HCEC 1CT (cell line): ENCODE results near the gene GLMN.
A peak's percentile ranks its signal among the peaks of the same experiment; 100 is the strongest.

Experiments
- DNase-seq: peaks from one replicate; pipeline ENCODE4 v3.0.0-alpha.2; 2017

GLMN gene

DNA sequence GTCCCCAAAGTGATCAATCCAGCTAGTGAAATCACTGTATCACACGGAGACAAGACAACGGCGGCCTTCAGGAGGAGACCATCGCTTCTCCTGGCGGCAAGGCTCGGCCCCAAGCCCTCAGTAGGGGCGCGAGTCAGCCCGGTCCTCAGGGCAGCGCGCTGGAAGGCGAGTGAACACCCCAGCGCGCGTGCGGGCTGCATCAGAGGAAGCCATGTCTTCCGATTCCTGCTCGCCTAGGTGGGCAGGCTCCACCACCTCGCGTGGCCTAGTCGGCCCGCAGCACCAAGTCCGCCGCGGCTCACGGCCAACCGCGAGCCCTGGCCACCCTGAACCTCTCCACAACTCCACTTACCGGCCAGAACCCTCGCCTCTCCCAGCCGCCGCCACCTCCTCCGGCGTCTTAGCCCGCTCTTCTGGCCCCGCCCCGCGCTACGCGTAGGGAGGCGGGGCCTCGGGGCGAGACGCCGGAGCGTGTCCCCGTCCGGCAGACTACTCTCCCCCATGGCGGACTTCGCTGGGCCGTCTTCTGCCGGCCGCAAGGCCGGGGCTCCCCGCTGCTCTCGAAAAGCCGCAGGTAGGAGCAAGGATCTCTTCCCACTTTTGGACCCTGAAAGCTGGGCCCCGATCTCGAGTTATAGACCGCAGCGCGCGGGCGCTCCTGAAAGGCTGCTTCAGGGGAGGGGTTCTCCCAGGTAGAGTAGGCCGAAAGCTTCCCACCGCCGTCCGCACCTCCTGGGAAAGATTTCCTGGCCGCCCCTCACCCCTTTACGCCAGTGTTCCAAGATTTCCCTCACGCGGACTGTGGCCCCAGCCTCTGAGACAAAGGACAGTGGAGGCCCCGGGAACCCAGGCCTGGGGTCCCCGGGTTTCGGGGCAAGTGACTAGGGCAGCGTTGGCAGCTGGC is at the start of gene GLMN, which contains the start of gene RPAP2:
GLMN (minus strand) TSS at position 415 of the 904 bp plus-strand sequence. CDS start 988 bp downstream, outside the sequence.
RPAP2 (plus strand) TSS at position 487 of the 904 bp plus-strand sequence; CDS start at position 502, 15 bp downstream.
- peak; percentile 82 for DNase-seq

GRCh38 chr1:92346866-92347640 is 48.3 kb upstream of the GLMN start:
- DNase-seq = no peak

- DNase-seq = no peak
Observed at GRCh38 chr1:92343061-92343460, 44.3 kb upstream of the GLMN start.

GRCh38 chr1:92342401-92342800 is 43.6 kb upstream of the GLMN start:
- DNase-seq = no peak

GRCh38 chr1:92340154-92340553 is 41.4 kb upstream of the GLMN start:
- DNase-seq = no peak

DNA sequence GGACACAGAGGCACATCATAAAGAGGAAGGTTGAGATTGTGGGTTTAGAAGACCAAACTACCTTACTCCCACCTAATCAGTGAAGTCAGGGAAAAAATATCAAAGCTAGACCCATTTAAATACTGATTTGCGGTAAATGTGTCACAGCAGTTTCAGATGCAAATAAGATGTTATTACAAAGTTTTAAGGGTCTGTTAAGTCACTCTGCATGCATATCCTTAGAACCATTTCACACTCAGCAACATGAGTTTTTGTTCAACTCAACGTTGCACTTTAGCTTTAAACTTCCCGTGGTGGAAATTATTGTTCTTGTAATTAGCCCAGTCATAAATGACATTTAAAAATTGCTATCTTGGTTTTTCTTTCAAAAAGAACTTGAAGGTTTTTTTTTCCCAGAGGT is 34.9 kb upstream of the GLMN start:
- DNase-seq = no peak

- DNase-seq = no peak
Observed at GRCh38 chr1:92329347-92330129, 30.8 kb upstream of the GLMN start.

GRCh38 chr1:92327794-92328193 is 29.0 kb upstream of the GLMN start:
- no peak for DNase-seq

DNA sequence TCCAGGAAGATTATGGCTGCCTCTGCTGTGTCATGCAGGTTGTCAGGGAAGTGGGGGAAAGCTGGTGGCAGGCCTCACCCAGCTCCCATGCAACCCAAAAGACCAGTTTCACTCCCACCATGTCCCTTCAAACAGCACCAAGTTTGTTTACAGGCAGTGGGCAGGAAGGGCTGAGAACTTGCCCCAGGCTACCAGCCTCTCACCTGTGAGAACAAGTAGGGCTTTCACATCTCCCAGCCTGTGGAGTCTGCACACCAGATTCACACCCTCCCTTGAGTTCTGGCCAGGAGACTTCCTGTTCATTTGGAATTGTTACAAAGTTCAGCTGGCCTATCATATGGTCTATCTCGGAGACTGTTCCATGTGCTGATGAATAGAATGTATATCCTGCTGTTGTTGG is 27.9 kb upstream of the GLMN start:
- no peak for DNase-seq

DNA sequence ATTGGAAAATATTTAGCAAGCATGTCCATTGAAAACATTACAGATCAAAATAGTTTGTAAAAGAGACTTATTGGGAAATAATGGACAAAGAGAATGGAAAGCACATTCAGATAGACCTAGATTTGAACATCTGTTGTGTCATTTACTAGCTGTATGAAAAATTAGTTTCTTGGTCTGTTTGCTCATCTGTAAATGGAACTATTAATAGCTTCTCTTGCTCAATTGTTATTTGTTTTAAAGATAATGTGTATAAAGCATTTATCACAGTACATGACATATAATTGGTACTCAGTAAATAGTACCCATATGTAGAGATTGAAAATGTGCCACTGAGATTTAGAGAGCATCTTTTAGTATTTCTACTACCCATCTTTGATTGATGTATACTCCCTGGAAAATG is 26.0 kb upstream of the GLMN start:
- DNase-seq = no peak

DNA sequence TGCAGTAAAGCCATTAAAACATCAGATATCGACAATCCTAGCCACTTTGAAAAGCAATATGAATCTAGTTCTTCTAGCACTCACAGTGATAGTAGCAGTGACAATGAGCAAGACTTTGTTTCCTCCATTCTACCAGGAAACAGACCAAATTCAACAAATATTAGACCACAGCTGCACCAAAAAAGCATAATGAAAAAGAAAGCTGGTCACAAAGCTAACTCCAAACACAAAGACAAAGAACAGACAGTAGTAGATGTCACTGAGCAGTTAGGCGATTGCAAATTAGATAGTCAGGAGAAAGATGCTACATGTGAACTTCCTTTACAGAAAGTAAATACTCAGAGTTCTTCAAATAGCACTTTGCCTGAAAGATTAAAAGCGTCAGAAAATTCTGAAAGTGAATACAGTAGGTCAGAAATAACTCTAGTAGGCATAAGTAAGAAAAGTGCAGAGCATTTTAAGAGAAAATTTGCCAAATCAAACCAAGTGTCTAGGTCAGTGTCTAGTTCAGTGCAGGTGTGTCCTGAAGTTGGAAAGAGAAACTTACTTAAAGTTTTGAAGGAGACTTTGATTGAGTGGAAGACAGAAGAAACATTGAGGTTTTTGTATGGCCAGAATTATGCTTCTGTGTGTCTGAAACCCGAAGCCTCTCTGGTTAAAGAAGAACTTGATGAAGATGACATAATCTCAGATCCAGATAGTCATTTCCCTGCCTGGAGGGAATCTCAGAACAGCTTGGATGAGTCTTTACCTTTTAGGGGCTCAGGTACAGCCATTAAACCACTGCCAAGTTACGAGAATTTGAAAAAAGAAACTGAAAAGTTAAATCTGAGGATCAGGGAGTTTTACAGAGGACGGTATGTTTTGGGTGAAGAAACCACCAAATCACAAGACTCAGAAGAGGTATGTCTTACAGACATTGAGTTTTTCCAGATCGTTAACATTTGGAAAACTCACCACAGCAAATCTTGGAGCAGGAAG is 25.0 kb upstream of the GLMN start:
- DNase-seq = no peak

- no peak for DNase-seq
Observed at GRCh38 chr1:92317836-92318493, 19.2 kb upstream of the GLMN start.

DNA sequence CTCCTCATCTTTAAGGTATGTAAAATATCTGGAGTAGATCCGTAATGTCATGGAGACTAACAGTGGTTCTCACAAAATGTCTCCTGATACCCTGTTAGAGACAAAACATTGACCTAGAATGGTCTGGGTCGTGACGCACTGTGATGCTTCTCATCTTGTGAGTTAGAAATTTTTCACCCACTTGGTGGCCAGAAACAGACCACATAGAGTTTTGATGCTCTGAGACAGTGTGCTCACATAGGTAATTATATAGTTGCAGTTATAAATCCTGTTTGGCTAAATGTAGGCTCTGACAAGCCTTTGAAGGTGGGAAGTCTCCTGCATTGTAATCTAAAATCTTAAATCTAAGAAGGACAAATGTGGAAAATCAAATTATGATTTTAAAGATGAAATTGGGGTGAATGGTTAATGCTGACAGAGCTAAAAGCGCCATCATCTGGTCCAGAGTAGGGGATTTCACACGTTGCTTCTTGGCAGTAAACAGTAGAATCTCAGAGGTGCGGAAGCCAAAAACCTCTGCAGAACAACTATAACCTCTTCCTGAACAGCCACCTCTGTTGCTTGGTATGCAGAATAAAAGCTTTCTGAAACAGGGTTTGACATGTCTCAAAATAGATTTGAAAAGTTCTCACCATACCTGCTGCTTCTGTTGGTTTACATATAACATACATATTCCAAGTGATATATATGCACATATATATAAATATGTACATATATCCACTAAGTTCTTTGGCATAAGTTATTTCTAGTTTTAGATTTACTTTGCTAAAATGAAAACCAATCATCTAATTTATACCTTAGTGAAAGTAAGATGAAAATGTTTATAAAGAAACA is 17.2 kb upstream of the GLMN start:
- DNase-seq = no peak

DNA sequence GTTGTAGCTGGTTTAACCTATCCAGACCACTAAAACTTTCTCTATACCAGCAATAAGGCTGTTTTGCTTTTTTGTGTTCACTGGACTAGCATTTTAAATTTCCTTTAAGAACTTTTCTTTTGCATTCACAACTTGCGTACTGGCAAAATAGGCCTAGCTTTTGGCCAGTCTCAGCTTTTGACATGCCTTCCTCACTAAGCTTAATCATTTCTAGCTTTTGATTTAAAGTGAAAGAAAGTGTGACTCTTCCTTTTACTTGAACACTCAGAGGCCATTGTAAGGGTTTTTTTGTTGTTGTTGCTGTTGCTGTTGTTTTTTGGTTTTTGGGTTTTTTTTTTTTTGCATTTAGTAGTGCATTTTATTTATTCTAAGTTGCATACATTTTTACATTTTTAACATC is 15.2 kb upstream of the GLMN start:
- no peak for DNase-seq

DNA sequence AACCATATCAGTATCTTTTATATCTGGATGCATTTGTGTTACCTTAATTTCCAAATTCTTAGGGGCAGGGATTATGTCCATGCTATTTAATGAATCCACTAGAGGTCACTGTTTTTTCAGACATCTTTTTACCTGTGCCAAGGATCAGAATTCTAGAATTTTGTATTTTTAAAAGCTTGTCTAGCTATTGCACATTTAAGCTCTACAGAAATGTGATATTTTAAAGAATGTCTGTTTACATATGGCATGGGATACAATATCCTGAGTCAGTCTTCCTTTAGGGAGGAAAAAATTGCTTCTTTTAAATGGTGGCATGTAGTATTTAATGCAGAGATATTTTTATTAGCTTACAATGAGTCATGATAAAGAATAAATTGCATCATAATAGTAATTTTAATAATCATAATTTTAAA is 11.4 kb upstream of the GLMN start:
- peak; percentile 37 for DNase-seq

DNA sequence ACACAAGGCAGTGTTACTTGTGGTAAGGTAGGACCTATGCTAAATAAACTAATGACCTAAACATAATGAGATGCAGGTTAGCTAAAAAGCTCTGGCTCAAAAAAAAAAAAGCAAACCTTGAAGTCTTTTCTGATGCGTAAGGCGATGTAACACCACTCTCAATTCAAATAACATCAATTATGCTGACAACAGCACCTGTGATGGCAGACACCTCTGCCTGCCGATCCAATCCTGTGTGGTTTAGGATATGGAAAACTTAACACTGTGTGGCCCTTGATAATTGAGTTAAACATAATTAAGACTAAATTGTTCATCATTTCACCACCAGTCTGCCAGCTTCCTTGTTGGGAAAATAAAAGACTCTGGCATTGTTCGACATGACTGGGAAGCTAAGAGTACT is 9.2 kb upstream of the GLMN start:
- no peak for DNase-seq

- DNase-seq = no peak
Observed at GRCh38 chr1:92306020-92306419, 7.2 kb upstream of the GLMN start.

GRCh38 chr1:92301021-92301420 is 2.2 kb upstream of the GLMN start:
- DNase-seq = no peak

DNA sequence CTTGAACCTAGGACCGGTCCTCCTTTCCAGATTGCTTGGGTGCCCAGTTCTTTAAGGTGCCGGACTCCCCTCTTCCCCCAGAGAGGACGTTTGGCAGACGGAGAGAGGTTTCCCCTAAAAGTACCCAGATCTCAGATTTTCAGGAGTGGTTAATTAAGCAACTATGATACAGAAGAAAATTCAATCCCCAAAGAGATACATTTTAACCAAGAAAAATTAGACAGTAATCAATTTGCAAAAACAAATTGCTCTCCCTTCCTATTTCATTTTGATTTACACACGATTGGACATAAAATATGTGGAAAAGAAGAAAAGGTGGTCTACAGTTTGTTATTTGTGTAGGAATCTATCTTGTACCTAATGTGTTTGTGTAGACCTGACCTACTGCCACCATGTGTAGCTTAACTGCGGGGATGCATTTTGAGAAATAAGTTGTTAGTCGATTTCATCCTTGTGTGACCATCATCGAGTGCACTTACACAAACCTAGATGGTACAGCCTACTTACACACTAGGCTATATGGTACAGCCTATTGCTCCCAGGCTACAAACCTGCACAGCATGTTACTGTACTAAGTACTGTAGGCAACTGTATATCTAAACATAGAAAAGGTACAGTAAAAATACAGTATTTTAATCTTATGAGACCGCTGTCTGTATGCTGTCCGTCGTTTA is 827 bp upstream of the GLMN start:
- no peak for DNase-seq

DNA sequence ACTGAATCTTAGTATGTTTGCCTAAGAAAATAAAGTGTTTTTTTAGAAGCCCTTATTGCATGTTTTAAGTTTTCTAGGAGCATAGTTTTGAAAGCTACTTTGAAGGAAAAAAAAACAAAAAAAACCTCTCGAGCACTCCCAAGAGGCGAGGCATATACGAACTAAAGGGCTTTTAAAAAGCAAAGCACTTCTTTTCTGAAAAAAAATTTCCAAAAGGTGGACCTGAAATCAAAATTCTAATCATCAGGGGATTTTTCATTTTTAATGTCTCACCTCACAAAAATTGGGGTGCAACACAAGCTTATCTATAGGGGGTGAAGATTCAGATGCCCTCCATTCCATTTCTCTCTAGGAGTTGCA is 594 bp downstream of the GLMN start:
- no peak for DNase-seq
